ENCODE data around the gene CD19.
"Not testable (repeated sequence)": the region's sequence is repeated elsewhere in the genome, so short reads cannot be mapped to it uniquely, and the experiment has no call there.

CD19 gene

DNA sequence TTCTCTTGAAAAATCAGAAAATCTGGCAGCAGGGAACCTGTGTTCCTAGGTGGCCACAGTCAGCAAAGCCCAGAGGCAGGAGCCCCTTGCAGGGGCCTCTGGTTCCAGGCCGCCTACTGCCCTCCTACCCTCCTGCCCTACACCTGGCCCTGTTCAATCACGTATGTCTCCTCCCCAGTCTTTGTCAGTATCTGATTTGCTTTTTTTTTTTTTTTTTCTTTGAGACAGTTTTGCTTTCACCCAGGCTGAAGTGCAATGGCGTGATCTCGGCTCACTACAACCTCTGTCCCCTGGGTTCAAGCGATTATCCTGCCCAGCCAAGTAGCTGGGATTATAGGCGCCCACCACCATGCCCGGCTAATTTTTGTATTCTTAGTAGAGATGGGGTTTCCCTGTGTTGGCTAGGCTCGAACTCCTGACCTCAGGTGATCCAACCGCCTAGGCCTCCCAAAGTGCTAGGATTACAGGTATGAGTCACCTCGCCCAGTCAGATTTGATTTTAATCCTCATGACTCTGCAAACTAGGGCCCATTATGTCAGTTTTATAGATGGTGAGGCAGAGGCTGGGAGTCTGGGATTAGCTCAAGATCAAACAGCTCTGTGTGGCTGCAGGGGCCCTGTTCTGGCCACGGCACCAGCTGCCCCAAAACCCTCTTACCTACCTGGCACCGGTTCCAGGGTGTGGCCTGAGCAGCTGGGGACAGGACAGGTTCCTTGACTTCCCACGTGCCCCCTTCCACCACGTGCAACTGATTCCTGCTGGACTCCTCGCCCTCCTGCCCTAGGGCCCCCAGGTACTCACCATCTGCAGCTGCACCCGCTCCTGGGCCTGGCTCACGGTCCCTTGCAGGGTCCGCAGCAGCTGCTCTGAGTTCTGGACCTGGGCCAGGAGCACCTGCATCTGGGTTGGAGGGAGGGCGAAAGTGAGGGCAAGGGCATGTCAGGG lies 21.4 kb upstream of the CD19 start:
- no peak for DNase-seq

DNA sequence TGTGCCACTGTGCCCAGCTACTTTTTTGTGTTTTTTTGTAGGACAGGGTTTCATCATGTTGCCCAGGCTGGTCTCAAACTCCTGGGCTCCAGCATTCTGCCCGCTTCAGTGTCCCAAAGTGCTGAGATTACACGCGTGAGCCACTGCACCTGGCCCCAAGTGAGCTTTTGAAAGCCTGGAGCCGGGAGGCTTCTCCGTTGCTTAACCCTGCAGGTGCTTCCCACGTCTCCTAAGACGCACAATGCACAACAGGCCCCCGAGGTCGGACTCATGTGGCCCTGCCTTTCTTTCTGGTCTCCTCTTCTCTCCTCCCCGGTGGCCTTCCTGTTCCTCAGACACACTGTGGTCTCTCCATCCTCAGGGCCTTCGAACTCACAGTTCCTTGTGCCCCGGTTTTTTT lies 19.2 kb upstream of the CD19 start:
- no peak for DNase-seq

DNA sequence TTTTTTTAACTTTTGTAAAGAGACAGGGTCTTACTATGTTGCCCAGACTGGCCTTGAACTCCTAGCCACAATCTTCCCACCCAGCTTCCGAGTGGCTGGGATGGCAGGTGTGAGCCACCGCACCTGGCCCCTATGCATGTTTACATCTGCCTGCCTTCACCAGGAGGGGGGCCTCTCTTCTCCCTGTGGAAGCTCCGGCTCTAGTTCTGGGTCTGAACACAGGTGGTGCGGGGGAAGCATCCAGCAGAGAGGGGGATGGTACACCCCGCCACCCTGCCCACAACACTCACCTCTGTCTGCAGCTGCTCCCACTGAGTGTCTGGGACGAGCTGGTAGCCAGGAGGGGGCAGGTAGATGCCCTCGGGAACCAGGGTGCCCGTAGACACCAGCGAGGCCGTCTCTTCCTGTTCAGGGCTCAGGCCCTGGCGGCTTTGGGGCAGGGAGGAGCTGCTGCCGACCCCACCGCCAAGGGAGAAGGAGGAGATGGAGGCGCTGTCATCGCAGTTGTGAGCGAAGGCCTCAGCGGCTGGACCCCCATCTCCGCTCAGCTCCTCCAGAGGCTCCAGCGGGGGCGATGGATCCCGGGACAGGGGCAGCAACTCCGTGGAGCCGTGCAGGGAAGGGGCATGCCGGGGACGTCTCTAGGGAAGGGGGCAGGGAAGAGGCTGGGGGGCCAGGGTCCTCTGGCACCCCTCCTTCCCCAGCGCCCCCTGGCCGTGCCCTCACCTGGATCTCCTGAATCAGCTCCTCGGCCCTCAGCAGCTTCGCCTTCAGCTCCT lies 17.6 kb upstream of the CD19 start:
- no peak for DNase-seq

DNA sequence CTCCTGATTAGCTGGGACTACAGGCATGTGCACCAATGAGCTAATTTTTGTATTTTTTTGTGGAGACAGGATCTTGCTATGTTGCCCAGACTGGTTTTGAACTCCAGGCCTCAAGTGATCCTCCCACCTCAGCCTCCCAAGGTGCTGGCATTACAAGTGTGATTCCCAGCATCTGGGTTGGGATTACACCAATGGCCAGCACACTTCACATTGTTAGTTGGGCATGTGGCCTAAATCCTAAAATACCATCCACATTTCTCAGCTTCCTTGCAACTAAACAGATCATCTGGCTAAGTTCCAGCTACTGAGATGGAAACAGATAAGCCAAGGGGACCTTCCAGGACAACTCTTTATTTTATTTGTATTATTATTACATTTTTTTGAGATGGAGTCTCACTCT lies 16.6 kb upstream of the CD19 start:
- no peak for DNase-seq

DNA sequence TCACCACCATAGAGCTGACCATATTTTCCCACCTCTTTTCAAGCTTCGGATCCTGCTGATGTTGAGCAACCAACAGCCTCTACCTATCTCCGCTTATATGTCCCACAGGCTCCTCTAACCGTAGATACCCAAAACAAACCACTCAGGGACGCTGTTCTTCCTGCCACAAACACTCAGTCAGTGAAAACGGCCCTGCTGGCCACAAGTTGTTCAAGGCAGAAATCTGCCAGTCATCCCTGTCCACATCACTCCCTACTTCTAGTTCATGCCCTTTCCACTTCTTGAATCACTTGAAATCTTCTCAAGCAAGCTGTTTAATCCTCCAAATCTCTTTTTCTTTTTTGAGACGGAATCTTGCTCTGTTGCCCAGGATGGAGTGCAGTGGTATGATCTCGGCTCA lies 14.7 kb upstream of the CD19 start:
- no peak for DNase-seq

DNA sequence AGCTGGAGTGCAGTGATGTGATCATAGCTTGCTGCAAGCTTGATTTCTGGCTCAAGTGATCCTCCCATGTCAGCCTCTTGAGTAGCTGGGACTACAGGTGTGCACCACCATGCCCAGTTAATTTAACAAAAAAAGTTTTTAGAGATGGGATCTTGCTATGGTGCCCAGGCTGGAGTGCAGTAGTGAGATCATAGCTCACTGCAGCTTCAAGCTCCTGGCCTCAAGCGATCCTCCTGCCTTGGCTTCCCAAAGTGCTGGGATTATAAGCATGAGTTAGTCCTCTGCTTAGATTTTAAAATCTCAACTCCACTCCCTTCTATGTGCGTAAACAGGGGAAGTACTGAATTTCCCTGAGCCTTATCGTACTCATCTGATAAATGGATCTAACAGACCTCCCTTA lies 13.1 kb upstream of the CD19 start:
- no peak for DNase-seq

DNA sequence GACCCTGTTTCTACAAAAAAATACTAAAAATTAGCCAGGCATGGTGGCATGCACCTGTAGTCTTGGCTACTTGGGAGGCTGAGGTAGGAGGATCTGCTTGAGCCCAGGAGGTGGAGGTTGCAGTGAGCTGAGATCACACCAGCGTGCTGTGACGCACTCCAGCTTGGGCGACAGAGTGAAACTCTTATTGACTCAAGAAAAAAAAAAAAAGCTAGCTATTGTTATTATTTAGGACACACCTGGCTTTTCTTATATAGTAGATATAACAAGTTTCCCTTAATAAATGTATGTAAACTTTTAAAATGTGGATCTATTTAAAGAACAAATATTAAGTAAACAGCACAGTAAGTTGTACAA lies 8.6 kb upstream of the CD19 start:
- DNase-seq, result no peak

DNA sequence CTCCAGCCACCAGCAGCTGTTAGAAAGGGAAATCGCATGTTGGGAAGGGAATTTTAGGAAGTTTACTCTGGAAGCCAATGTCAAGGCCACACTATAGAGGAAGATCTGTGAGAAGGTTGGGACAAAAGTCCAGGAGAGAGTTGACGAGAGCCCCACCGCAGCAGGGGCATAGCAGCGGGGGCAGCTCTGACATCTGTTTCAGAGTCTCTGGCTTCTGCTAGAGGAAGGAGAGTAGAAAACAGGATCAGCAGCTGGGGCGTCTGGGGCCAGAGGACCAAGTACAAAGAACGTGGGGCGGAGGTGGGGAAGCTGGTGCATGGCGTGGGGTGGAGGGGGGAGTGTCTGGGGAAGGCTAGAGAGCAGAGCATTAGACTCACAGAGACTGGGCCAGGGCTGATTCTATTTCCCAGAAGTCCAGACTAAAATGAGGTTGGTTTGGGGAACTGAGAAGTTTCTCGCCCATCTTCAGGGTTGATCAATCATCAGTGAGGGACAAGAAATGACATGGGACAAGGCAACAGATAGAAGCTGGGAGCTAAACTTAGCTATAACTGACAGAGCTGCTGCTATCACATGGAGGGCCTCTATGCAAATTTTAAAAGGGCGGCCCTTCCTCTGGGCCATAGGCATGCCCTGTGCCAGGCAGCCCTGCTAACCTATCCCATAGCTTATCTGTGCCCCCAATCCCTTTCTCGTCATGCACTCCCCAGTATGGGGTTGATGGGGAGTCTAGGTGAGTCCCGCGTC lies 7.9 kb upstream of the CD19 start:
- DNase-seq, result no peak

DNA sequence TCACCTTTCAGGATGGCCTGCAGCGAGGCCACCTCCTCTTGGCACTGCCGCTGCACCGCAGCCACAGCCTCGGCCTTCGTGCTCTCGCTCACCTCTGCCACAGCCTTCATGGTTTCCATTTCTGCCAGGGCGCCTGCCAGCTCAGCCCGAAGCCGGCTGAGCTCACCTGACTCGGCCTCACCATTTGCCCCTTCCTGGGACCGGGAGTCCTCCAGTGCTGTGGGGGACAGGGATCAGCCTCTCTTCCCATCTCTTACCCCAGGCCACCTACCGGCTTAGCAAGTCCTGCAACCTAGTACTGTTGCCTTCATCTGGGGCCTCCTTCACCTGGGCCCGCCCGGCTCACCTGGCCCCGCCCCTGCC lies 7.4 kb upstream of the CD19 start:
- no peak for DNase-seq

DNA sequence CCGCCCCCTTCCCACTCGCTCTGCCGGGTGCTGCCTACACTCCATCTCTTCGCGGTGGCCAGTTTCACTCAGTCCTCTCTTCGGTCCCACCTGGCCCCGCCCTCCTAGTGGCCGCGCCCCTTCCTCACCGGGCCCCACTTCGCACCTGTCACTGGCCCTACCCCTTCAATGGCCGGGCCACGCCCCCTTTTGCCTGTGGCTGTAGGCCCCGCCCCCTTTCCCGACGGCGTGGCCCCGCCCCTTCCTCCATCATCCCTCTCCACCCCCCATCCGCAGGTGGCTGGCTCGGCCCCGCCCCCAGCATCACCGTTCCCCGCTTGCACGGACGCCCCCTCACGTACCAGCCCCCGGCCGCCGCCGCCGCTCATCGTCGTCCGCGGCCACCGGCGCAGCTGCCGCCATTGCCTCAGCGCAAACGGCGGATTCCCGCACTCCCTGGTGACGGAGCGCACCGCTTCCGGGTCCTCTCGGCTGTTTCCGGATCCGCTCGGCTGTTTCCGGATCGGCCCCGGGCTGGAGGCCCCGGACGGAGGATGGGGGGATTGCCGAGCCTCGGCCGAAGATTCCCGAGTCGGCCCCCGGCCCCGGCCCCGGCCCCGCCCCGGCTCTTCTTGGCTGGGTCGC lies 6.9 kb upstream of the CD19 start, which contains the start of gene RABEP2:
Gene RABEP2 (minus strand): TSS at position 477 of the 624 bp plus-strand sequence. CDS start 75 bp downstream, at position 402.
- DNase-seq, result peak; percentile 75

DNA sequence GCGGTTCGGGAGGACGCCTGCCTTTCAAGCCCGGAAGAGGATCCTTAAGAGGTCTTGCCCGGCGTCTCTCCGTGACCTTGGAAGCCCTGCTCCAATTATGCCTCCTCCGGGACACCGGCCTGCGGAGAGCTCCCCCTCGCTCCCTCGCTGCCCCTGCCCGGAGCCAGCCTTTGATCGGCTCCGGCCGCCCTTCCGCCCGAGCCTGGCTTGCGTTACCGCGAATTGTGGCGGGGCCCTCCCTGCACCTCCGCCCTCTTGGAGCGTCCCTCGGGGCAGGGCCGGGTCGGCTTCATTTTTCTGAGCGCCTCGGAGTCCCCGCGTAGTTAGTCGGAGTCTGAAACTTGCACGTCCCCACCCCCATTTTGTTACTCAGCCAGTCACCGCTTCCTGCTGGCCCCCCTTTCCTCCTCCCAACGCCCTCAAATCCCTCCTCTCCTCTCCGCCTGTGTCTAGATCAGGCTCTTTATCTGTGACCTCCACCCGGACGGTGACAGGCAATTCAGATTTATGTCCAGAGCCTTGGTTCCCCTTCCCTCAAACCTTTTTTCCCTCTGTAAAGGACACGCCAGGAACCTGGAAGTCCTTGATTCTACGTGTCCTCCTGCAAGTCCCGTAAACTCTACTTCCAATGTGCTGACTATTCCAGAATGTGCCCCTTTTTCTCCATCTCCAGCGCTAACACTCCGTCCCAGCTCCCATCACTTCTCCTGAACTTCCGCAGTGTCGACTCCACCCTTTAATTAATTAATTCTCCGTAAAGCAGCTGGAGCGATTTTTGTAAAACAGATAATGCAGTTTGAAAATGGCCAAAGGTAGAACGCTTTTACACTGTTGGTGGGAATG lies 6.2 kb upstream of the CD19 start:
- no peak for DNase-seq

DNA sequence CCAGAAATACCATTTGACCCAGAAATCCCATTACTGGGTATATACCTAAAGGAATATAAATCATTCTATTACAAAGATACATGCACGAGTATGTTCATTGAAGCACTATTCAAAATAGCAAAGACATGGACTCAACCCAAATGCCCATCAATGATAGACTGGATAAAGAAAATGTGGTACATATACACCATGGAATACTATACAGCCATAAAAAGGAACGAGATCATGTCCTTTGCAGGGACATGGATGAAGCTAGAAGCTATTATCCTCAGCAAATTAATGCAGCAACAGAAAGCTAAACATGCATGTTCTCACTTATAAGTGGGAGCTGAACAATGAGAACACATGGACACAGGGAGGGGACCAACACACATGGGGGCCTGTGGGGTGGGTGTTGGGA lies 5.5 kb upstream of the CD19 start:
- DNase-seq, result not testable (repeated sequence)

DNA sequence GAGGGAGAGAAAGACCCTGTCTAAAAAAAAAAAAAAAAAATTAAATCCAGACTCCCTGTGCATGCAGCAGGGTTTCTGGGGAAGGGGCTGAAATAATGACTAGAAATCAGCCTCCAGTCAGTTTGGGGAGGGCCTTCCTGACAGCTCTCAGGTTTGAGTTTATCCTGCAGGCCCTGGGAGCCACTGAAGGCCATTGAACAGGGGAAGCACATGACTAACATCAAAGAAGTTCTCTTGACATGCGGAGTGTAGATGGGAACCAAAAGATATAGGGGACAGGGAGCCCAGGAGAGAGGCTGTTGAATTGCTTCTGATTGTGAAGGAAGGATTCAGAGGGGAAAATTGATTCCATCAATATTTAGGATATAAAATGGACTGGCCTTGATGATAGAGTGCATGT lies 4.0 kb upstream of the CD19 start:
- no peak for DNase-seq

DNA sequence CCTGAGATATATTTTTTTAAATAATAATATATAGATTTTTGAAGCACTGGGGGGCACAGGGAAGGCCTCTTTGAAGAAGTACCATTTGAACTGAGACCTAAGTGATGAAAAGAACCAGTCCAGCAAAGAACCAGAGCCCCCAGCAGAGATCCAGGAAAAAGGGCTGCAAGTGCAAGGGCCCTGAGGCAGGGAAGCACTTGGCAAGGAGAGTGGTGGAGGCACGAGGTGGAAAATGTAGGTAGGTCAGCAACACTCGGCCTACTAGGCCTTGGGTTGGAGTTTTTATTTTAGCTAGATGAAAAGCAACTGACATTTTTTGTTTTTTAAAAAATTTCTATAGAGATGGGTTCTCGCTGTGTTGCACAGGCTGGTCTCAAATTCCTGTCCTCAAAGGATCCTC lies 1.6 kb upstream of the CD19 start:
- DNase-seq, result no peak

DNA sequence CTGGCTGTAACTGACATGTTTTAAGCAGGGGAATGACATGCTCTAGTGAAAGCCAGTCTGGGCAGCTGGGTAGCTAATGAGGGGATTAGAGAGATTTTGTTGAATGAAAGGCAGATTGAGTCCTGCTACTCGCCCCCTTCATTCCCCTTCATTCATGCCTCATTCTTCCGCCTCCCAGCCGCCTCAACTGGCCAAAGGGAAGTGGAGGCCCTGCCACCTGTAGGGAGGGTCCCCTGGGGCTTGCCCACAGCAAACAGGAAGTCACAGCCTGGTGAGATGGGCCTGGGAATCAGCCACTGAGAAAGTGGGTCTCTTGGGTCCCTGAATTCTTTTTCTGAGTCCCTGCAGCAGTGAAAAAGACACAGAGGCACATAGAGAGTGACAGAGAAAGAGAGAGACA lies 1.1 kb upstream of the CD19 start:
- DNase-seq, result no peak

DNA sequence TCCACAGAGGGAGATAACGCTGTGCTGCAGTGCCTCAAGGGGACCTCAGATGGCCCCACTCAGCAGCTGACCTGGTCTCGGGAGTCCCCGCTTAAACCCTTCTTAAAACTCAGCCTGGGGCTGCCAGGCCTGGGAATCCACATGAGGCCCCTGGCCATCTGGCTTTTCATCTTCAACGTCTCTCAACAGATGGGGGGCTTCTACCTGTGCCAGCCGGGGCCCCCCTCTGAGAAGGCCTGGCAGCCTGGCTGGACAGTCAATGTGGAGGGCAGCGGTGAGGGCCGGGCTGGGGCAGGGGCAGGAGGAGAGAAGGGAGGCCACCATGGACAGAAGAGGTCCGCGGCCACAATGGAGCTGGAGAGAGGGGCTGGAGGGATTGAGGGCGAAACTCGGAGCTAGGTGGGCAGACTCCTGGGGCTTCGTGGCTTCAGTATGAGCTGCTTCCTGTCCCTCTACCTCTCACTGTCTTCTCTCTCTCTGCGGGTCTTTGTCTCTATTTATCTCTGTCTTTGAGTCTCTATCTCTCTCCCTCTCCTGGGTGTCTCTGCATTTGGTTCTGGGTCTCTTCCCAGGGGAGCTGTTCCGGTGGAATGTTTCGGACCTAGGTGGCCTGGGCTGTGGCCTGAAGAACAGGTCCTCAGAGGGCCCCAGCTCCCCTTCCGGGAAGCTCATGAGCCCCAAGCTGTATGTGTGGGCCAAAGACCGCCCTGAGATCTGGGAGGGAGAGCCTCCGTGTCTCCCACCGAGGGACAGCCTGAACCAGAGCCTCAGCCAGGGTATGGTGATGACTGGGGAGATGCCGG lies 769 bp downstream of the CD19 start:
- DNase-seq, result no peak

DNA sequence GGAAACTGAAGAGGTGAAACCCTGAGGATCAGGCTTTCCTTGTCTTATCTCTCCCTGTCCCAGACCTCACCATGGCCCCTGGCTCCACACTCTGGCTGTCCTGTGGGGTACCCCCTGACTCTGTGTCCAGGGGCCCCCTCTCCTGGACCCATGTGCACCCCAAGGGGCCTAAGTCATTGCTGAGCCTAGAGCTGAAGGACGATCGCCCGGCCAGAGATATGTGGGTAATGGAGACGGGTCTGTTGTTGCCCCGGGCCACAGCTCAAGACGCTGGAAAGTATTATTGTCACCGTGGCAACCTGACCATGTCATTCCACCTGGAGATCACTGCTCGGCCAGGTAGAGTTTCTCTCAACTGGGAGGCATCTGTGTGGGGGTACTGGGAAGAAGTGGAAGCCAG lies 1.4 kb downstream of the CD19 start:
- no peak for DNase-seq

DNA sequence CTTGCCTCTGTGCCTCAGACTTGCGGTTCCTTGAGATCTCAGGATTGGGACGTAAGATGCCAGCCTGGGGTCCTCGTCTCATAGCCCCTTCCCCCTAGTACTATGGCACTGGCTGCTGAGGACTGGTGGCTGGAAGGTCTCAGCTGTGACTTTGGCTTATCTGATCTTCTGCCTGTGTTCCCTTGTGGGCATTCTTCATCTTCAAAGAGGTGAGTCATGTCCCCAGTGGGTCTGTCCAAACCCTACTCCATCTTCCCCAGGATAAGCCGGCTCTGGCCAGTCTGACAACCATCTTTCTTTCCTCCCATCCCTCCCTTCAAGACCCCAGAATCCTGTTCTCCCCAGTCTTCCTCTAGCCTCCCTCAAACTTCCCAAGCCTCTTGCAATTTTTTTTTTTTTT lies 3.6 kb downstream of the CD19 start:
- DNase-seq, result no peak

DNA sequence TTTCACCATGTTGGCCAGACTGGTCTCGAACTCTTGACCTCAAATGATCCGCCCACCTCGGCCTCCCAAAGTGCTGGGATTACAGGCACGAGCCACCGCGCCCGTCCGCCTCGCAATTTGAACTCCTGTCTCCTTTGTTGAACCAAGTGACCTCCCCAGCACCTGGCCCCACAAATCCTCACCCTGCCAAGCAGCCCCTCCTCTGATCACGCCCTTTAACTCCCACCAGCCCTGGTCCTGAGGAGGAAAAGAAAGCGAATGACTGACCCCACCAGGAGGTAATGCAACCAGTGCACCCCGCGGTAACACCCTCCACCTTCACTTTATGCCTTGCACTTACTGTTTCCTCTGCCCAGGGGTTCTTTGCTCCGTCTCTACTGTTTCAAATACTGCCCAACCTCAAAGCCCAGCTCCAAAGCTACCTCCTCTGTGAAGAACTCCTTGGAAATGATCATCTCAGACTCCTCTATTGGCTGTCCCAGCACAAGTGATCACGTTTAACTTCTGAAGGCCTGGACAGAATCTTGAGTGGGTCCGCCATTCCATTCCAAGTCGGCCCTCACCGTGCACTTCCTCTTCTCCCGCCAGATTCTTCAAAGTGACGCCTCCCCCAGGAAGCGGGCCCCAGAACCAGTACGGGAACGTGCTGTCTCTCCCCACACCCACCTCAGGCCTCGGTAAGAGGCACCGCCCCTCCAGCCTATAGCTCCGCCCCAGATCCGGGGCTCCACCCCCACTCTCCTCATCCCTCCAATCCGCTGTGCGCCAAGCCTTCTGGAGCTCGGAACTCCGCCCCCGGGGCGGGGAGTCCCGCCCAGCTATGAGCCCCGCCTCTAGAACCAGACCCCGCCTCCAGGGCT lies 4.4 kb downstream of the CD19 start:
- no peak for DNase-seq

DNA sequence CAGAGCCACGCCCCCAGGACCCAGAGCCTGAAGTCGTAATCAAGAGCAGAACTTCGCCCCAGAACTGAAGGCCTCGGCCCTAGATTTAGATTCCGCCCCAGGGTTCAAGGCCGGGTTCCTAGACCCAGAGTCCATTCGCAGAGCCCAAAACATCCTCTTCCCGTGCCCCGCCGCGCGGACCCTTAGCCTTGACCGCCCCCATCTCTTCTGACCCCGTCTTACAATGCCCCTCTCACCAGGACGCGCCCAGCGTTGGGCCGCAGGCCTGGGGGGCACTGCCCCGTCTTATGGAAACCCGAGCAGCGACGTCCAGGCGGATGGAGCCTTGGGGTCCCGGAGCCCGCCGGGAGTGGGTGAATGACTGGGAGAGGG lies 5.0 kb downstream of the CD19 start:
- no peak for DNase-seq
